Sigmoid colon (tissue), 7 donors: Measurements from ENCODE around the gene EPYC. TPM values are rescaled to one million over a fixed set of nuclear protein-coding genes. Genes with fewer than 3 reads are reported as not detected.

Source experiments
- DNase-seq: peaks from one replicate; pipeline ENCODE4 v3.0.0-alpha.2; 2019
- H3K27ac ChIP-seq, 4 donors: fragments of 200-600 bp; sonication (generic); one replicate each; pipeline ENCODE4 v1.5.1; 2016 to 2019; ENCODE audit warnings: mild to moderate bottlenecking in 1 of 4
- H3K27me3 ChIP-seq, 3 donors: fragments of 200-600 bp; sonication (generic); one replicate each; pipeline ENCODE4 v1.5.1; 2019; ENCODE audit warnings: mild to moderate bottlenecking in 1 of 3
- H3K36me3 ChIP-seq, 4 donors: fragments of 200-600 bp; sonication (generic); one replicate each; pipeline ENCODE4 v1.5.1; 2016 to 2019
- H3K4me1 ChIP-seq, 4 donors: fragments of 200-600 bp; sonication (generic); one replicate each; pipeline ENCODE4 v1.5.1; 2017 to 2019
- H3K4me3 ChIP-seq, 4 donors: fragments of 200-600 bp; sonication (generic); one replicate each; pipeline ENCODE4 v1.5.1; 2017 to 2019; ENCODE audit warnings: mild to moderate bottlenecking in 2 of 4, moderate library complexity in 1 of 4
- H3K9me3 ChIP-seq, 4 donors: fragments of 200-600 bp in 3 of 4; sonication (generic) in 3 of 4; one replicate each; pipeline versions ENCODE4 v1.5.1 to v1.6.1; 2013 to 2019
- EP300 ChIP-seq, 4 donors: sonication (generic); formaldehyde crosslinking; IDR thresholded peaks; one replicate each; pipeline ENCODE4 v1.6.1; 2017; ENCODE audit warnings: antibody characterized with exemption in 4 of 4
- POLR2A ChIP-seq, 2 donors: fragments of 450-650 bp; IDR thresholded peaks; one replicate each; pipeline ENCODE4 v1.6.1; 2016; ENCODE audit warnings: antibody characterized with exemption in 2 of 2, mild to moderate bottlenecking in 2 of 2, moderate library complexity in 2 of 2
- POLR2AphosphoS5 ChIP-seq, 4 donors: sonication (generic); formaldehyde crosslinking; IDR thresholded peaks; one replicate each; pipeline ENCODE4 v1.6.1; 2017; ENCODE audit warnings: antibody characterized with exemption in 4 of 4
- WGBS, 2 donors: extraction: QIAGEN DNeasy Blood & Tissue Kit; methylation state at CpG; one replicate each; pipeline ENCODE4 v1.1.7; 2013; 5-methylcytosine and 5-hydroxymethylcytosine counted together
- intact Hi-C: fragments of 100-400 bp; cut with DNase I; formaldehyde crosslinking; loops from one replicate; pipeline ENCODE4 v1.15.1; 2023
- polyA plus RNA-seq, 3 donors: library from polyadenylated mRNA; stranded (reverse); fragments of 200-250 nt; gene quantifications; one replicate each; pipeline ENCODE4 v1.2.3, GENCODE V29; 2013
- total RNA-seq, 4 donors: library from RNA; depleted of rRNA; stranded (reverse); fragments of >200 nt; gene quantifications; one replicate each; pipeline ENCODE4 v1.1.0, GENCODE V29; 2016
- TF ChIP-seq, protein P1 (sequence below), 4 experiments: fragments of 450-650 bp in 3 of 4; fragments of 200-600 bp in 1 of 4; IDR thresholded peaks; one replicate each; pipeline ENCODE4 v1.5.1; 2016 to 2019; ENCODE audit warnings: antibody characterized with exemption in 4 of 4, mild to moderate bottlenecking in 3 of 4, moderate library complexity in 2 of 4
- donor health status: healthy with polysubstance abuse.
- donor health status: Bipolar disorder and iron deficiency.
- donor health status: healthy.

The EPYC gene
- total and polyA plus RNA-seq, 7 donors = 0.09 TPM; not detected in 6

DNA sequence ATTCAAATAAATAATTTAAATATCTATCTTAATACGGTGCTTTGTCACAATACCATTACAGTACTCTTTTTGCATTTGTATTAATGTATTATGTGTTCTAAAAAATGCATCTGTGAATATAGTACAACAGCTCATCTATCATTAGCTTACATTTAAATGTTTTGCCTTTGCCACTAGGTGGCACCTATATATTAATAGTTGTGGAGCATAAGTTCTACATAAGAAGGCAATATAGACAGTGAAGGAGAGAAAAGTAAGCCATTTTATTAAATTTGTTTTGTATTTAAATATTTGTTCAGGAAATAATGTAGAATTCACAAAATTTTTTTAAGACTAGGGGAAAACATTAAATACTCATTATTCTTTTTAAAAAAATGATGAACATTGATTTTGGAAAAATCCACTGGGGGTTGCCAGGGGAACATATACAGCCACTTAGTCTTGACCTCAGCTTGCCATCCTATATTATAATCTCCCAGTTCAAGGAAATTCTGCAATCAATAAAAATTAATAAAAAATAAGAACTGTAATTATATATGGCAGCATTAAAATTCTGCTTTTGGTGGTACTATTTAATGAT is 59.6 kb downstream of the EPYC start:
- 27 to 48% methylated on average over 1 of the region's 1 CpG for WGBS, 2 donors
- intact Hi-C loops = no loop called here
- H3K4me3 ChIP-seq = no peak overlapping the region
- DNase-seq = no peak
- no peaks in the 10 kb centered on the region for H3K27me3 ChIP-seq
- no peak for TF ChIP-seq POLR2AphosphoS5 (IDR thresholded peaks at IDR 0.05)
- TF ChIP-seq, protein P1, sequence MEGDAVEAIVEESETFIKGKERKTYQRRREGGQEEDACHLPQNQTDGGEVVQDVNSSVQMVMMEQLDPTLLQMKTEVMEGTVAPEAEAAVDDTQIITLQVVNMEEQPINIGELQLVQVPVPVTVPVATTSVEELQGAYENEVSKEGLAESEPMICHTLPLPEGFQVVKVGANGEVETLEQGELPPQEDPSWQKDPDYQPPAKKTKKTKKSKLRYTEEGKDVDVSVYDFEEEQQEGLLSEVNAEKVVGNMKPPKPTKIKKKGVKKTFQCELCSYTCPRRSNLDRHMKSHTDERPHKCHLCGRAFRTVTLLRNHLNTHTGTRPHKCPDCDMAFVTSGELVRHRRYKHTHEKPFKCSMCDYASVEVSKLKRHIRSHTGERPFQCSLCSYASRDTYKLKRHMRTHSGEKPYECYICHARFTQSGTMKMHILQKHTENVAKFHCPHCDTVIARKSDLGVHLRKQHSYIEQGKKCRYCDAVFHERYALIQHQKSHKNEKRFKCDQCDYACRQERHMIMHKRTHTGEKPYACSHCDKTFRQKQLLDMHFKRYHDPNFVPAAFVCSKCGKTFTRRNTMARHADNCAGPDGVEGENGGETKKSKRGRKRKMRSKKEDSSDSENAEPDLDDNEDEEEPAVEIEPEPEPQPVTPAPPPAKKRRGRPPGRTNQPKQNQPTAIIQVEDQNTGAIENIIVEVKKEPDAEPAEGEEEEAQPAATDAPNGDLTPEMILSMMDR (IDR thresholded peaks at IDR 0.05) = peak in 1 of 4 experiments; percentile 39
- H3K9me3 ChIP-seq = no peaks in the 10 kb centered on the region
- H3K4me1 ChIP-seq = no peaks in the 10 kb centered on the region
- no peak overlapping the region for H3K27ac ChIP-seq
- H3K36me3 ChIP-seq = no peaks in the 10 kb centered on the region

DNA sequence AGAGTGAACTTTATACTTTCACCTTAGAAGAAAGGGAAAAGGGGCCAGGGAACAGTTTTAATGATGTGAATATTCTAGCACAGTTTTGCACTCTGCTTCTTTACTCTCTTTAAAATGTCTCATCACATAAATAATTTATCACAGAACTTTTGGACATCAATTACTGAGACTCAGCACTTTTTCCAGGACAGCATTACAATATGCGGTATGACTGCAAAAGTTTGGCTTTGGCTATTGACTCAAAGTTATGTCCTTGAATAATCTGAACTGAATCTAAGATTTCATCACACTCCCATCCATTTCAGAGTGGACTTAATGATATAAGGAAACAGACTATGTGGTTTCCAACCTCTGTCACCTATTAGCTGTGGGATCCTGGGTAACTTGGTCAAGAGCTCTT is 61.5 kb downstream of the EPYC start:
- WGBS, 2 donors = 90 to 95% methylated on average over 1 of the region's 1 CpG
- no peaks in the 10 kb centered on the region for H3K9me3 ChIP-seq
- H3K27me3 ChIP-seq = no peaks in the 10 kb centered on the region
- DNase-seq = no peak
- no peak for TF ChIP-seq POLR2A (IDR thresholded peaks at IDR 0.05)
- TF ChIP-seq, protein P1 (IDR thresholded peaks at IDR 0.05) = no peak
- TF ChIP-seq EP300 (IDR thresholded peaks at IDR 0.05) = no peak
- TF ChIP-seq POLR2AphosphoS5 (IDR thresholded peaks at IDR 0.05) = no peak
- intact Hi-C loops = no loop called here
- no peaks in the 10 kb centered on the region for H3K4me1 ChIP-seq
- H3K27ac ChIP-seq = no peak overlapping the region
- H3K36me3 ChIP-seq = no peaks in the 10 kb centered on the region
- H3K4me3 ChIP-seq = no peak overlapping the region

DNA sequence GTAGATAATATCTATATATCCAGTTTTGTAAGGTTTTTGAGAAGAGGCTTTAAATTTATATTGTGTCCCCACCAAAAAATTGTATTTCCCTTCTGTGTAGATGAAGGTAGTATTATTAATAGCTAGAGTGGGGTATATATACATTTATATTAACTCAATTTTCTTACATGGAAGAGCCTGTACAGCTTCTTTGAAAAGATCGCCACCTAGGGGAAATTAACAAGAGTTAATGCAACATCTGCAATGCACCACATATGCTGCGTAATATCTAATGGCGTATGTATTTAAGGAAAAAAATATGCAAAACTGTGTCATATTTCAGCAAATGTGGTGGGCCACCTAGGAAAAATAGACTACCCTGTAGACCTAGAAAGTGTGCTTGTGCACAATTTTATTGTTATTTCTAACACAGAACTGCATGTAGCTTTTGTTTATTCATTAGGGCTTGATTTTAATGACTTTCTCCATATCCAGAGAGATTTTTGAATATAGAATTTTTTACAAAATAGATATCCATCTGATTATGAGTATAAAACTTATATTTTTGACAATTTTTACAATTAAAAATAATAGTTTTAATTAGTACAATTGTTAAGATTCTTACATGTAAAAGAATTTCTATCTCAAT is 63.8 kb downstream of the EPYC start:
- Histone ChIP-seq H3K27me3 (no peaks in the 10 kb centered on the region), H3K36me3 (no peaks in the 10 kb centered on the region), H3K4me1 (no peaks in the 10 kb centered on the region), H3K4me3 (no peak overlapping the region), H3K27ac (no peak overlapping the region), H3K9me3 (no peaks in the 10 kb centered on the region)
- 20 to 51% methylated on average over 3 of the region's 3 CpGs for WGBS, 2 donors
- TF ChIP-seq, protein P1 (IDR thresholded peaks at IDR 0.05) = peak in 3 of 4 experiments; percentile 34 to 60 (median 49)
- TF ChIP-seq POLR2A (IDR thresholded peaks at IDR 0.05) = no peak
- intact Hi-C loops = no loop called here
- no peak for DNase-seq

DNA sequence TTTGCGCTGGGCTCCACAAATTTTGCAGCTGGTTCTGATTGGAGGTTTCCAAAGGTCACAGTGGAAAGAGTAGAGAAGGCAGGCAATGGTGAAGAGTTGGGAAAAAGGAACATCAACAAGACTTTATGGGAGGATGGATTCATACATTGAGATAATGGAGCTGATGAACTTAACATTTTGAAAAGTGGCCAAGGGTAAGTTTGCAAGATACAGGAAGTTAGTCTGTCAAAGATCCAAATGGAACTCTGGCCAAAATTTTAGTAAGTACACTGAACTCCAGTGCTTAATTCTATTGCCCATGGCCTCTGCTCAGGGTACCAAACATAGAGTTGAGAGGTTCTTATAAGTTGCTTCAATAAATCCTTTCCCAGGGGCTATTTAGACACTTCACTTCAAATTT is 65.4 kb downstream of the EPYC start:
- Histone ChIP-seq H3K27me3 (no peaks in the 10 kb centered on the region), H3K27ac (no peak overlapping the region), H3K9me3 (no peaks in the 10 kb centered on the region), H3K4me1 (no peaks in the 10 kb centered on the region), H3K4me3 (no peak overlapping the region), H3K36me3 (no peaks in the 10 kb centered on the region)
- intact Hi-C loops = no loop called here
- 88 to 93% methylated on average over 1 of the region's 1 CpG for WGBS, 2 donors
- DNase-seq = no peak
- TF ChIP-seq POLR2AphosphoS5 (IDR thresholded peaks at IDR 0.05) = no peak
- TF ChIP-seq, protein P1 (IDR thresholded peaks at IDR 0.05) = no peak
- TF ChIP-seq POLR2A (IDR thresholded peaks at IDR 0.05) = no peak
- no peak for TF ChIP-seq EP300 (IDR thresholded peaks at IDR 0.05)

DNA sequence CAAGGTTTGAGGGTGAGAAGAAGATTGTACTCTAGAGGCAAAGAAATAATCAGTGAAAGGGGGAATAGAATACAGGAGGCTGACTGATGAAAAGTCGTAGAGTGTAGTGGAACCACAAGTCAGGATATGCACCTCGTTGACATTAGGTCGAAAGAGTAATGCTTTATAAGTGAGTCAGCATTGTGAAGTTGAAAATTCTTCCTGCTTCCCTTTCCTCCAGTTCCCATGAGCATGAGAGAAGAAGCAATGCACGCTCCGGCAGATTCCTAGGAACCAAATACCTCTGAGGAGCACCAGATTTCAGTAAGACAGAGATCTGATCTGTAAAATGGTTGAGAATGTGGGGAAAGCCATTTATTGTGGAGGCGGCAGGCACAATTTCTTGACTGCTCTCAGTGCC is 66.3 kb downstream of the EPYC start:
- intact Hi-C loops = no loop called here
- Histone ChIP-seq H3K27ac (no peak overlapping the region), H3K4me1 (no peaks in the 10 kb centered on the region), H3K36me3 (no peaks in the 10 kb centered on the region), H3K9me3 (no peaks in the 10 kb centered on the region), H3K27me3 (no peaks in the 10 kb centered on the region), H3K4me3 (no peak overlapping the region)
- TF ChIP-seq, protein P1 (IDR thresholded peaks at IDR 0.05) = no peak
- TF ChIP-seq POLR2A (IDR thresholded peaks at IDR 0.05) = no peak
- no peak for TF ChIP-seq EP300 (IDR thresholded peaks at IDR 0.05)
- no peak for TF ChIP-seq POLR2AphosphoS5 (IDR thresholded peaks at IDR 0.05)
- DNase-seq = no peak
- 56 to 64% methylated on average over 6 of the region's 6 CpGs for WGBS, 2 donors
